ENCODE results near the gene ST8SIA3.

ST8SIA3 gene

DNA sequence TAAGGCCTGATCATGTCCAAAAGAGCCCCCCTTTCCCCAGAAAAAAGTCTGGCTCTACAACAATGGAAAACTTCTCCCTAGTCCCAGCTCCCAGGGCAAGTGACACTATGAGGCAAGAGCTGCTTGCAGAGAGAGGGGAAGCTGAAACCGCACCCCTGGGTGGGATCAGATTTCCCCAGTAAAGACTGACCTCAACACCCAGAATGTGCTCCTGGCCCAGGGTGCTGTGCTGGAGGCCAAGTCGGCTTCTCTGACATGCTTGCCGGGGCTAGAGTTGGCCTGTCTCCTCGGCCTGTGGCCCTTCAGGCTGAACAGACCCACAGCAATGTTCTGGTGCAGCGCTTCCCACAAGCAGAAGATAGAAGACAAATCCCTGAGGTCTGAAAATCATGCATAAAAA is 18.4 kb upstream of the ST8SIA3 start:
- H3K27me3 ChIP-seq (ENCODE audit: control insufficient read depth in 5 of 5, insufficient read depth in 4 of 5, low read length in 5 of 5): peaks cover 0 to 8% (median 6%) of the 10 kb centered on the region in 5 donors
- no peak overlapping the region for H3K27ac ChIP-seq (ENCODE audit: low read depth, low read length)
- no peaks in the 10 kb centered on the region for H3K9me3 ChIP-seq (ENCODE audit: control insufficient read depth in 5 of 5, low read length in 5 of 5)
- H3K4me1 ChIP-seq (ENCODE audit: control insufficient read depth in 5 of 5, insufficient read depth in 5 of 5, low read length in 5 of 5): no peaks in the 10 kb centered on the region
- no peak overlapping the region for H3K9ac ChIP-seq (ENCODE audit: low read length in 5 of 5)
- no peak overlapping the region for H3K4me3 ChIP-seq (ENCODE audit: low read depth in 1 of 5, low read length in 5 of 5)
- no peaks in the 10 kb centered on the region for H3K36me3 ChIP-seq (ENCODE audit: control insufficient read depth in 5 of 5, insufficient read depth in 5 of 5, low read length in 5 of 5)

DNA sequence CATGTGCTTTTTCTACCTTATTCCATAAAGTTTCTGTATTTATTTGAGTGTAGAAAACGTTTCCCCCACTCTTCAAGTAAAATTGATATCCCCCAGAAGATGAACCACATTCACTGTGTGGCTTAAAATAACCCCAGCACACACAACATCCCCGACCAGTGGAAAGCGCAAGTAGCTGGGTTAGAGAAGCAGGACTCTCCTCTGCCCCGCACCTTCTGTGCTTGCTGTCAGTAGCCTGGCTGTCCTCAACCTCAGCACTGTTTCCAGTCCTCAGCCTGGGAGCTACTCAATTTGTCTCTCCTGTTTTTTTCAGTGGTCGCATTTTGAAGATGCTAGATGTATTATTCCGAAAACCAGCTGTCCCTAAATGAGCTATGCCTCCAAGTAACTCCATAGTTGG is 18.0 kb upstream of the ST8SIA3 start:
- peaks cover 0 to 8% (median 6%) of the 10 kb centered on the region in 5 donors for H3K27me3 ChIP-seq (ENCODE audit: control insufficient read depth in 5 of 5, insufficient read depth in 4 of 5, low read length in 5 of 5)
- no peaks in the 10 kb centered on the region for H3K4me1 ChIP-seq (ENCODE audit: control insufficient read depth in 5 of 5, insufficient read depth in 5 of 5, low read length in 5 of 5)
- H3K36me3 ChIP-seq (ENCODE audit: control insufficient read depth in 5 of 5, insufficient read depth in 5 of 5, low read length in 5 of 5): no peaks in the 10 kb centered on the region
- H3K9ac ChIP-seq (ENCODE audit: low read length in 5 of 5): no peak overlapping the region
- no peak overlapping the region for H3K4me3 ChIP-seq (ENCODE audit: low read depth in 1 of 5, low read length in 5 of 5)
- no peak overlapping the region for H3K27ac ChIP-seq (ENCODE audit: low read depth, low read length)
- no peaks in the 10 kb centered on the region for H3K9me3 ChIP-seq (ENCODE audit: control insufficient read depth in 5 of 5, low read length in 5 of 5)

GRCh38 chr18:57336343-57336742 is 16.0 kb upstream of the ST8SIA3 start:
- Histone ChIP-seq H3K4me3 (ENCODE audit: low read depth in 1 of 5, low read length in 5 of 5) (no peak overlapping the region), H3K9me3 (ENCODE audit: control insufficient read depth in 5 of 5, low read length in 5 of 5) (no peaks in the 10 kb centered on the region)

GRCh38 chr18:57337890-57338289 is 14.5 kb upstream of the ST8SIA3 start:
- Histone ChIP-seq H3K36me3 (ENCODE audit: control insufficient read depth in 5 of 5, insufficient read depth in 5 of 5, low read length in 5 of 5) (no peaks in the 10 kb centered on the region), H3K27me3 (ENCODE audit: control insufficient read depth in 5 of 5, insufficient read depth in 4 of 5, low read length in 5 of 5) (peaks cover 0 to 10% (median 7%) of the 10 kb centered on the region in 5 donors), H3K4me3 (ENCODE audit: low read depth in 1 of 5, low read length in 5 of 5) (no peak overlapping the region), H3K9ac (ENCODE audit: low read length in 5 of 5) (no peak overlapping the region), H3K4me1 (ENCODE audit: control insufficient read depth in 5 of 5, insufficient read depth in 5 of 5, low read length in 5 of 5) (no peaks in the 10 kb centered on the region), H3K27ac (ENCODE audit: low read depth, low read length) (no peak overlapping the region), H3K9me3 (ENCODE audit: control insufficient read depth in 5 of 5, low read length in 5 of 5) (no peaks in the 10 kb centered on the region)

More at GRCh38 chr18:57336343-57336742, 16.0 kb upstream of the ST8SIA3 start:
- no peak overlapping the region for H3K27ac ChIP-seq (ENCODE audit: low read depth, low read length)
- H3K27me3 ChIP-seq (ENCODE audit: control insufficient read depth in 5 of 5, insufficient read depth in 4 of 5, low read length in 5 of 5): peaks cover 0 to 10% (median 6%) of the 10 kb centered on the region in 5 donors
- H3K36me3 ChIP-seq (ENCODE audit: control insufficient read depth in 5 of 5, insufficient read depth in 5 of 5, low read length in 5 of 5): no peaks in the 10 kb centered on the region
- H3K4me1 ChIP-seq (ENCODE audit: control insufficient read depth in 5 of 5, insufficient read depth in 5 of 5, low read length in 5 of 5): no peaks in the 10 kb centered on the region
- no peak overlapping the region for H3K9ac ChIP-seq (ENCODE audit: low read length in 5 of 5)

DNA sequence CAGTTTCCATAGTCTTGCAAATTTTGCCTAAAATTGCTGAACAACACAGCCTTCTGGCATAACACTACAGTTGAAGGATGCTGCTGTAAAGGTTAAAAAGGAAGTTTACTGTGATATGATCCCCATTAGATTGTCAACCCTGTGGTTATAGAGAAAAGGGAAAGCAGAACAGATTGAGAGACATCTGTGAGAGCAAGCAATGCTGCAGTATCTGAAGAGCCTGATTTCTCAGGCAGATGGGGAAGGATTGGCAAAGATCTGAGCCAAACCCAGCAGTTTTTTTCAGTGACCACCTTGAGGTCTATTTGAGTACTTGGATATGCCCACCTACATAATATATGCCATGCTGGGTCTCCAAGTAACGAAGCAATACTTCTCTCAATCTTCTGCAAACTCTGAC is 8.5 kb upstream of the ST8SIA3 start:
- H3K27ac ChIP-seq (ENCODE audit: low read depth, low read length): no peak overlapping the region
- H3K27me3 ChIP-seq (ENCODE audit: control insufficient read depth in 5 of 5, insufficient read depth in 4 of 5, low read length in 5 of 5): peaks cover 0 to 14% (median 5%) of the 10 kb centered on the region in 5 donors
- no peaks in the 10 kb centered on the region for H3K4me1 ChIP-seq (ENCODE audit: control insufficient read depth in 5 of 5, insufficient read depth in 5 of 5, low read length in 5 of 5)
- no peak overlapping the region for H3K9ac ChIP-seq (ENCODE audit: low read length in 5 of 5)
- no peaks in the 10 kb centered on the region for H3K36me3 ChIP-seq (ENCODE audit: control insufficient read depth in 5 of 5, insufficient read depth in 5 of 5, low read length in 5 of 5)
- no peak overlapping the region for H3K4me3 ChIP-seq (ENCODE audit: low read depth in 1 of 5, low read length in 5 of 5)
- no peaks in the 10 kb centered on the region for H3K9me3 ChIP-seq (ENCODE audit: control insufficient read depth in 5 of 5, low read length in 5 of 5)

GRCh38 chr18:57346876-57347275 is 5.5 kb upstream of the ST8SIA3 start:
- H3K36me3 ChIP-seq (ENCODE audit: control insufficient read depth in 5 of 5, insufficient read depth in 5 of 5, low read length in 5 of 5): no peaks in the 10 kb centered on the region
- peaks cover 9 to 26% (median 10%) of the 10 kb centered on the region in 5 donors for H3K27me3 ChIP-seq (ENCODE audit: control insufficient read depth in 5 of 5, insufficient read depth in 4 of 5, low read length in 5 of 5)
- H3K9me3 ChIP-seq (ENCODE audit: control insufficient read depth in 5 of 5, low read length in 5 of 5): no peaks in the 10 kb centered on the region
- H3K9ac ChIP-seq (ENCODE audit: low read length in 5 of 5): no peak overlapping the region
- H3K27ac ChIP-seq (ENCODE audit: low read depth, low read length): no peak overlapping the region
- H3K4me1 ChIP-seq (ENCODE audit: control insufficient read depth in 5 of 5, insufficient read depth in 5 of 5, low read length in 5 of 5): no peaks in the 10 kb centered on the region
- no peak overlapping the region for H3K4me3 ChIP-seq (ENCODE audit: low read depth in 1 of 5, low read length in 5 of 5)

DNA sequence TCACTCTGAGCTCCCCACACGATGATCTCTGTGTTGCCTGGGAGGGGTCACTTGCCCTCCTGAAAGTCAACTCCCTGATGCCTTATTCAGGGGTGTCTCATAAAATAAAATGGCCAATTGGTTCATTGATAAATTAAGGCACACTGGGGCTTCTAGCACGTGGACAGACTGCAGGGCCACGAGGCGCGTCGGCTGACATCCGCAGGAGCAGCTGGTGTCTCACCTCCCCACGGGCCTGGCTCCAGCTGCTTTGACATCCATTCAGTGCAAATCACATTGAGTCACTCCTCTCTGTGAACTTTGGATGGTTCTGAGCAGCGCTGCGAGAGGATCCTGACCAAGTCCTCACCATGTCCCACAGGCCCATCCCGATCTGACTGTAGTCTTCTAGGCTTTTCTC is 4.6 kb upstream of the ST8SIA3 start:
- H3K4me3 ChIP-seq (ENCODE audit: low read depth in 1 of 5, low read length in 5 of 5): no peak overlapping the region
- no peaks in the 10 kb centered on the region for H3K9me3 ChIP-seq (ENCODE audit: control insufficient read depth in 5 of 5, low read length in 5 of 5)
- no peak overlapping the region for H3K27ac ChIP-seq (ENCODE audit: low read depth, low read length)
- peaks cover 0 to under 1% (median 0%) of the 10 kb centered on the region in 5 donors for H3K4me1 ChIP-seq (ENCODE audit: control insufficient read depth in 5 of 5, insufficient read depth in 5 of 5, low read length in 5 of 5)
- H3K9ac ChIP-seq (ENCODE audit: low read length in 5 of 5): no peak overlapping the region
- no peaks in the 10 kb centered on the region for H3K36me3 ChIP-seq (ENCODE audit: control insufficient read depth in 5 of 5, insufficient read depth in 5 of 5, low read length in 5 of 5)
- peaks cover 10 to 32% (median 15%) of the 10 kb centered on the region in 5 donors for H3K27me3 ChIP-seq (ENCODE audit: control insufficient read depth in 5 of 5, insufficient read depth in 4 of 5, low read length in 5 of 5)

GRCh38 chr18:57352761-57353136 is 392 bp downstream of the ST8SIA3 start:
- Histone ChIP-seq H3K27me3 (ENCODE audit: control insufficient read depth in 5 of 5, insufficient read depth in 4 of 5, low read length in 5 of 5) (peaks cover 15 to 39% (median 30%) of the 10 kb centered on the region in 5 donors), H3K9me3 (ENCODE audit: control insufficient read depth in 5 of 5, low read length in 5 of 5) (peaks cover 0 to 6% (median 0%) of the 10 kb centered on the region in 5 donors), H3K36me3 (ENCODE audit: control insufficient read depth in 5 of 5, insufficient read depth in 5 of 5, low read length in 5 of 5) (no peaks in the 10 kb centered on the region), H3K9ac (ENCODE audit: low read length in 5 of 5) (no peak overlapping the region), H3K4me3 (ENCODE audit: low read depth in 1 of 5, low read length in 5 of 5) (no peak overlapping the region), H3K4me1 (ENCODE audit: control insufficient read depth in 5 of 5, insufficient read depth in 5 of 5, low read length in 5 of 5) (peaks cover 0 to 6% (median 3%) of the 10 kb centered on the region in 5 donors), H3K27ac (ENCODE audit: low read depth, low read length) (no peak overlapping the region)

GRCh38 chr18:57353137-57353939 is 981 bp downstream of the ST8SIA3 start:
- Histone ChIP-seq H3K27ac (ENCODE audit: low read depth, low read length) (no peak overlapping the region), H3K9me3 (ENCODE audit: control insufficient read depth in 5 of 5, low read length in 5 of 5) (peaks cover 0 to 6% (median 0%) of the 10 kb centered on the region in 5 donors), H3K36me3 (ENCODE audit: control insufficient read depth in 5 of 5, insufficient read depth in 5 of 5, low read length in 5 of 5) (no peaks in the 10 kb centered on the region), H3K27me3 (ENCODE audit: control insufficient read depth in 5 of 5, insufficient read depth in 4 of 5, low read length in 5 of 5) (peaks cover 15 to 39% (median 30%) of the 10 kb centered on the region in 5 donors), H3K4me3 (ENCODE audit: low read depth in 1 of 5, low read length in 5 of 5) (no peak overlapping the region), H3K9ac (ENCODE audit: low read length in 5 of 5) (no peak overlapping the region), H3K4me1 (ENCODE audit: control insufficient read depth in 5 of 5, insufficient read depth in 5 of 5, low read length in 5 of 5) (peaks cover 0 to 6% (median 3%) of the 10 kb centered on the region in 5 donors)

GRCh38 chr18:57353940-57354461 is 1.6 kb downstream of the ST8SIA3 start:
- Histone ChIP-seq H3K27ac (ENCODE audit: low read depth, low read length) (no peak overlapping the region), H3K36me3 (ENCODE audit: control insufficient read depth in 5 of 5, insufficient read depth in 5 of 5, low read length in 5 of 5) (no peaks in the 10 kb centered on the region), H3K9ac (ENCODE audit: low read length in 5 of 5) (no peak overlapping the region), H3K4me1 (ENCODE audit: control insufficient read depth in 5 of 5, insufficient read depth in 5 of 5, low read length in 5 of 5) (peaks cover 0 to 6% (median 3%) of the 10 kb centered on the region in 5 donors), H3K4me3 (ENCODE audit: low read depth in 1 of 5, low read length in 5 of 5) (no peak overlapping the region), H3K9me3 (ENCODE audit: control insufficient read depth in 5 of 5, low read length in 5 of 5) (peaks cover 0 to 6% (median 0%) of the 10 kb centered on the region in 5 donors), H3K27me3 (ENCODE audit: control insufficient read depth in 5 of 5, insufficient read depth in 4 of 5, low read length in 5 of 5) (peaks cover 15 to 39% (median 33%) of the 10 kb centered on the region in 5 donors)
